ENCODE measurements around the gene MAPK6. TPM values are rescaled to one million over a fixed set of nuclear protein-coding genes. Genes with fewer than 3 reads are reported as not detected.

MAPK6 gene
- total RNA-seq, 1 donor from 2014 or later = 77.8 TPM

DNA sequence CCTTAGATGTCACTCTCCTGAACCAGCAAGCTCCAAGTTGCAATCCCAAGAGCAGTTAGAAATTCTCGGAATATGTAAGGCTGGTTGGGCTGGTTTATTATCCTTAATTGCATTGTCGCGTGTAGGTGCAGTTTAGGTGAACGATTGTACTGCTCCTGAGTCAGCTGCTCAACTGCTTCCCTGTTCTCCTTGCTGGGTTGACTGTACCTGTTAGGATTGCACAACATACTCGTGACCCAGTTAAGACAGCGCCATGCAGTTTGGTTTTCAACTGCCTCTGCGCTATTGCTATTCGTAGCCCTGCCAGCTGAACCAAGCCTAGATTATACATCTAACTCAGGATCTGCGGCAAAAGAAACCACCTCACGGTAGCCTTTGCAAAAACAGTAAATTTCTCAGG is 52.6 kb downstream of the MAPK6 start:
- TF ChIP-seq, protein P1, sequence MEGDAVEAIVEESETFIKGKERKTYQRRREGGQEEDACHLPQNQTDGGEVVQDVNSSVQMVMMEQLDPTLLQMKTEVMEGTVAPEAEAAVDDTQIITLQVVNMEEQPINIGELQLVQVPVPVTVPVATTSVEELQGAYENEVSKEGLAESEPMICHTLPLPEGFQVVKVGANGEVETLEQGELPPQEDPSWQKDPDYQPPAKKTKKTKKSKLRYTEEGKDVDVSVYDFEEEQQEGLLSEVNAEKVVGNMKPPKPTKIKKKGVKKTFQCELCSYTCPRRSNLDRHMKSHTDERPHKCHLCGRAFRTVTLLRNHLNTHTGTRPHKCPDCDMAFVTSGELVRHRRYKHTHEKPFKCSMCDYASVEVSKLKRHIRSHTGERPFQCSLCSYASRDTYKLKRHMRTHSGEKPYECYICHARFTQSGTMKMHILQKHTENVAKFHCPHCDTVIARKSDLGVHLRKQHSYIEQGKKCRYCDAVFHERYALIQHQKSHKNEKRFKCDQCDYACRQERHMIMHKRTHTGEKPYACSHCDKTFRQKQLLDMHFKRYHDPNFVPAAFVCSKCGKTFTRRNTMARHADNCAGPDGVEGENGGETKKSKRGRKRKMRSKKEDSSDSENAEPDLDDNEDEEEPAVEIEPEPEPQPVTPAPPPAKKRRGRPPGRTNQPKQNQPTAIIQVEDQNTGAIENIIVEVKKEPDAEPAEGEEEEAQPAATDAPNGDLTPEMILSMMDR (conservative IDR thresholded peaks at IDR 0.05) = no peak
- H3K9me3 Mint-ChIP-seq = no peaks in the 10 kb centered on the region
- no peaks in the 10 kb centered on the region for H3K27me3 Mint-ChIP-seq (ENCODE audit: low read depth)
- H3K4me3 Mint-ChIP-seq = no peak overlapping the region
- no peaks in the 10 kb centered on the region for H3K4me1 Mint-ChIP-seq
- no peak overlapping the region for H3K27ac Mint-ChIP-seq (ENCODE audit: unreplicated experiment)
- peaks cover under 1% of the 10 kb centered on the region for H3K36me3 Mint-ChIP-seq (ENCODE audit: low read depth)
- DNase-seq (ENCODE audit: low read depth, low spot score) = no peak

DNA sequence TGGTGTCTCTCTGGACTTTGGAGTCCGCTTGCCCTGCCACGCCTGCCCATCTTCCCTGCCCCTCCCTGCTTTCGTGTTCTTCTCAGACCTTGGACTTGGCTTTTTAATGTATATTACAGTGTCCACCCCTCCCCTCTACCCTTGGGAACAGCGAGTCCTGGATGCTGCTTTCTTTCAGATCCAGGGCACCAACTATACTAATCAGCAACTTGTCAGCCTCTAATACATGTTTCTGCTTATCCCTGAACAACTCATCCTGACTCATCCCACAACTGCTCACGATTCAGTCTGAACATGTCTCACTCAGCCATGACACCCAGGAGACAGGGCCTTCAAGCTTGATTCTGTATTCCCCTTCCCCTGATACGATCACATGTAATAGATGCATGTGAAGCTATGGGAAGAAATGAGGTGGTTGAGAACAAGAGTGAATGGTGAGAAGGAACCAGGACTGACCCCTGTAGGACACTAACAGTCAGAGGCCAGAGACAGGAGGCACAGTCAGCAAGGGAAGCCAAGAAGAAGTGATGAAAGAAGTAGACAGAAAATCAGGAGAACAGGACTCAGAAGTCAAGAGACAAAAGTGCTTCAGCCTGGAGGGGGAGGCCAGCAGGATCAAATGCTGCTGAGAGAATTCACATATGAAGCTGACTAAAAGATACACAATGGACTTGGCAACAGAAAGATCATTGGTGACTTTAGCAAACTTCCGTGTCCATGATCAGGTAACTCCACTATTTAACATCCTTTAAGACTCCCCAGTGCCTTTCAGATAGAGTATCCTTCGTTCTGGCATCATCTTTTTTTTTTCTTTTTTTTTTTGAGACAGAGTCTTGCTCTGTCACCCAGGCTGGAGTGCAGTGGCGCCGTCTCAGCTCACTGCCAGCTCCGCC is 58.1 kb downstream of the MAPK6 start:
- Mint-ChIP-seq H3K4me1 (no peaks in the 10 kb centered on the region), H3K36me3 (ENCODE audit: low read depth) (no peaks in the 10 kb centered on the region), H3K27ac (ENCODE audit: unreplicated experiment) (no peak overlapping the region), H3K27me3 (ENCODE audit: low read depth) (no peaks in the 10 kb centered on the region), H3K9me3 (no peaks in the 10 kb centered on the region), H3K4me3 (no peak overlapping the region)
- DNase-seq (ENCODE audit: low read depth, low spot score) = no peak
- TF ChIP-seq, protein P1 (conservative IDR thresholded peaks at IDR 0.05) = no peak

DNA sequence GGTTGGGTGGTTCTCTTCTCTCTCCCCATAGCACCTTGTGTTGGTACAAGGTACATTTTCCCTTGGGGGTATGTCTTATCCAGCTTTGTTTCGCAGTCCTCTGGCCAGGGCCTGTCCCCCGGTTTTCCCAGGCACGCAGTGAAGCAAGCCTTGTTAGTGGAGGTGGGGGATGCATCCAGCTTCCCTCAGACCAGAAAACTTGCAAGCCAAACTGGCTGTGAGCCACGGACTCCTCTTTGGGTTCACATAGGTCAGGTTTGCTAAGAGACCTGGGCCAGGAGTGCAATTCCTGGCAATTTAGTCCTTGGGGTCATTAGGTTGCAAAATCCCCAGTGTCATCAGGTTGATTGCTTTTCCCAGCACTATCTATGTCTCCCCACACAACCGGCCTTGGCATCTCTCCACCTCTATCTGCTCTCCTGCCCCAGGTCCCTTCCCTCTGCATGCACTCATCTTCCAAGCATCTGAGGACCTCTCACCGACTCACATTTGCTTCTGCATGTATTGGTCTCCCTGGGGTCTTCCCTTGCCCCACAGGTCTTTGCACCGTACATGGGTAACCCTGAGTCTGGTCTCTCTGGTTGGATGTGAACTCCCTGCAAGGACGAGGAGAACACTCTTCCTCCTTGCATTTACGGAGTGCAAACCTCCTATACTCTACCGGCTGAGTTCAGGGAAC is 59.3 kb downstream of the MAPK6 start:
- Mint-ChIP-seq H3K4me1 (no peaks in the 10 kb centered on the region), H3K27me3 (ENCODE audit: low read depth) (no peaks in the 10 kb centered on the region), H3K27ac (ENCODE audit: unreplicated experiment) (no peak overlapping the region), H3K36me3 (ENCODE audit: low read depth) (no peaks in the 10 kb centered on the region), H3K4me3 (no peak overlapping the region), H3K9me3 (no peaks in the 10 kb centered on the region)
- TF ChIP-seq, protein P1 (conservative IDR thresholded peaks at IDR 0.05) = no peak
- no peak for DNase-seq (ENCODE audit: low read depth, low spot score)

DNA sequence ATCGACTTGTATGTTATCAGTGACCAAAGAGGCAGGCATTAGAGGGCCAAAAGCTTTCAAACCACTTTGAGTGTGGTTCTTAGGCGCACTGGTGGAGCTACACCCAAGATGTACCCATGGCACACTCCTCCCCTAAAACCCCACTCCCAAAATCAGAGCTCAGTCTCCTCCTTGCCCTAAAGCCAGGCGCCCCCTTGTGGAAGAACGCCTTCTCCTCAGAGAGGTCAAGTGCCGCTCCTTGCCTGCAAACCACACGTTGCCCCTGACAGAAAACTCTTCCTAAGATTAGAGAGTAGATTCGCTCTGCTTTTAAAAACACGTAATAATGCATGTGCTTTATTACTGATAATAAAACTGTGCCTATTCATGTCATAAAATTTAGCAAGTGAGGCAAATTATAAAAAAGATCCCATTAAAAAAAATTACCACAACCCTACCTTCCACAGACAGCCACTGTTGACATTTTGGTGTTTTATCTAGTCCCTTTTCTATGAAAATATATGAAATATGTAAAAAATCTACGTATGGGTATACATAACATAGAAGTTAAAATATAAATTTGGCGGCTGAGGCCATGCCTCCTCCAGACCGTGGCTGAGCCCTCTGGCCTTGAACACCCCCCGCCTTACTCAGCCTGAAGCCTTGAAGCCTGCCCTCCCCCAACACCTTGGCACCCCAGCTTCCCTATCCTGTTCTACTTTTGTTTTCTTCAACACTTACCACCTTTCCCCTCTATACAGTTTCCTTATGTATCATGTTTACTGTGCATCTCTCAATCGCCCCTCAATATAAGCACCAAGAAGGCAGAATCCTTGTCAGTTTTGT is 60.1 kb downstream of the MAPK6 start:
- Mint-ChIP-seq H3K9me3 (no peaks in the 10 kb centered on the region), H3K4me1 (no peaks in the 10 kb centered on the region), H3K36me3 (ENCODE audit: low read depth) (no peaks in the 10 kb centered on the region), H3K4me3 (no peak overlapping the region), H3K27ac (ENCODE audit: unreplicated experiment) (no peak overlapping the region), H3K27me3 (ENCODE audit: low read depth) (no peaks in the 10 kb centered on the region)
- DNase-seq (ENCODE audit: low read depth, low spot score) = peak; percentile 88
- TF ChIP-seq, protein P1 (conservative IDR thresholded peaks at IDR 0.05) = peak; percentile 81

DNA sequence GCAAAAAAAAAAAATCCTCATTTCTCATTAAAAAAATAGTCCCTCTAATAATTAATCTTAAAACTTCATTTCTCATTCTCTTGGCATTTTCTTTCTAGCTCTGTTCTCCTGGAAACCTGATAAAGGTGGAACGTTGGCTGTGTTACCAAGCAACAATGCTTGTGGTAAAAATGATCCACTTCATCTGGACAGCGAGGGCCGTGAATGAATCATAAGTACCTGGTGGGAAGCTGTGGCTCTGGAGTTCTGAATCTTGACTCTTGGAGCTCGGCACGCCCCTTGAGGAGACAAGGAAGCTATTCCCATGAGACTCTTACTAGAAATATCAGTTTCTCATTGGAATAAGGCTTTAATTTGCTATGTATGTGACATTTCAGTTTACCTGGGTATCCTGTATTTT is 61.0 kb downstream of the MAPK6 start:
- no peaks in the 10 kb centered on the region for H3K27me3 Mint-ChIP-seq (ENCODE audit: low read depth)
- H3K4me3 Mint-ChIP-seq = no peak overlapping the region

More for the DNA sequence above, 61.0 kb downstream of the MAPK6 start:
- H3K27ac Mint-ChIP-seq (ENCODE audit: unreplicated experiment) = no peak overlapping the region
- TF ChIP-seq, protein P1 (conservative IDR thresholded peaks at IDR 0.05) = no peak
- no peaks in the 10 kb centered on the region for H3K4me1 Mint-ChIP-seq
- no peaks in the 10 kb centered on the region for H3K9me3 Mint-ChIP-seq
- no peak for DNase-seq (ENCODE audit: low read depth, low spot score)
- H3K36me3 Mint-ChIP-seq (ENCODE audit: low read depth) = no peaks in the 10 kb centered on the region
